ENCODE results near the gene ITGA3.

Gene ITGA3

GRCh38 chr17:50093807-50094206 is 37.9 kb downstream of the ITGA3 start:
- DNase-seq (ENCODE audit: low read depth in 2 of 2): no peak

- peak; percentile 52 to 61 for DNase-seq (ENCODE audit: low read depth in 2 of 2)
Measured at GRCh38 chr17:50094243-50094752, 38.4 kb downstream of the ITGA3 start.

GRCh38 chr17:50094753-50095619 is 39.1 kb downstream of the ITGA3 start, which contains the start of gene PDK2:
Gene PDK2 (plus strand): TSS chr17:50095351. CDS start chr17:50095436, 85 bp downstream.
- DNase-seq (ENCODE audit: low read depth in 2 of 2): peak; percentile 89 to 91

- no peak for DNase-seq (ENCODE audit: low read depth in 2 of 2)
Measured at GRCh38 chr17:50095626-50096037, 39.7 kb downstream of the ITGA3 start.

GRCh38 chr17:50096092-50096491 is 40.2 kb downstream of the ITGA3 start:
- no peak for DNase-seq (ENCODE audit: low read depth in 2 of 2)

GRCh38 chr17:50096758-50097157 is 40.8 kb downstream of the ITGA3 start:
- no peak for DNase-seq (ENCODE audit: low read depth in 2 of 2)

GRCh38 chr17:50097455-50097854 is 41.5 kb downstream of the ITGA3 start:
- no peak for DNase-seq (ENCODE audit: low read depth in 2 of 2)

GRCh38 chr17:50097926-50098325 is 42.0 kb downstream of the ITGA3 start:
- no peak for DNase-seq (ENCODE audit: low read depth in 2 of 2)

- no peak for DNase-seq (ENCODE audit: low read depth in 2 of 2)
Measured at GRCh38 chr17:50098583-50098982, 42.7 kb downstream of the ITGA3 start.

- no peak for DNase-seq (ENCODE audit: low read depth in 2 of 2)
Measured at GRCh38 chr17:50099003-50099402, 43.1 kb downstream of the ITGA3 start.

- no peak for DNase-seq (ENCODE audit: low read depth in 2 of 2)
Measured at GRCh38 chr17:50100480-50100883, 44.6 kb downstream of the ITGA3 start.

GRCh38 chr17:50100921-50101345 is 45.0 kb downstream of the ITGA3 start:
- no peak for DNase-seq (ENCODE audit: low read depth in 2 of 2)

GRCh38 chr17:50101346-50102163 is 45.6 kb downstream of the ITGA3 start:
- peak in 1 of 2 experiments; percentile 29 for DNase-seq (ENCODE audit: low read depth in 2 of 2)

- DNase-seq (ENCODE audit: low read depth in 2 of 2): no peak
Measured at GRCh38 chr17:50102164-50102991, 46.5 kb downstream of the ITGA3 start.

- no peak for DNase-seq (ENCODE audit: low read depth in 2 of 2)
Measured at GRCh38 chr17:50103252-50103651, 47.3 kb downstream of the ITGA3 start.

- no peak for DNase-seq (ENCODE audit: low read depth in 2 of 2)
Measured at GRCh38 chr17:50103941-50104340, 48.0 kb downstream of the ITGA3 start.

GRCh38 chr17:50105811-50106210 is 49.9 kb downstream of the ITGA3 start:
- no peak for DNase-seq (ENCODE audit: low read depth in 2 of 2)

- no peak for DNase-seq (ENCODE audit: low read depth in 2 of 2)
Measured at GRCh38 chr17:50106393-50107131, 50.7 kb downstream of the ITGA3 start.

- no peak for DNase-seq (ENCODE audit: low read depth in 2 of 2)
Measured at GRCh38 chr17:50107790-50108414, 52.0 kb downstream of the ITGA3 start.

- no peak for DNase-seq (ENCODE audit: low read depth in 2 of 2)
Measured at GRCh38 chr17:50108556-50108955, 52.6 kb downstream of the ITGA3 start.
